Measurements from ENCODE around the gene ZCCHC4.
"Not testable (repeated sequence)": the region's sequence is repeated elsewhere in the genome, so short reads cannot be mapped to it uniquely, and the experiment has no call there.

Gene ZCCHC4

GRCh38 chr4:25358515-25359275 lies 46.1 kb downstream of the ZCCHC4 start:
- H3K9ac ChIP-seq (ENCODE audit: low read depth, low read length) = no peak overlapping the region
- no peaks in the 10 kb centered on the region for H3K9me3 ChIP-seq (replicated peaks; ENCODE audit: low read length)
- no peaks in the 10 kb centered on the region for H3K4me1 ChIP-seq (ENCODE audit: control insufficient read depth, insufficient read depth, low read length)
- no peak overlapping the region for H3K4me3 ChIP-seq (ENCODE audit: low read length)
- no peaks in the 10 kb centered on the region for H3K27me3 ChIP-seq (ENCODE audit: control insufficient read depth, insufficient read depth, low read length)
- H3K36me3 ChIP-seq (ENCODE audit: insufficient read depth, low read length) = no peaks in the 10 kb centered on the region
- no peak overlapping the region for H3K4me2 ChIP-seq (ENCODE audit: low read length)

GRCh38 chr4:25361253-25361652 lies 48.7 kb downstream of the ZCCHC4 start:
- Histone ChIP-seq H3K9ac (ENCODE audit: low read depth, low read length) (no peak overlapping the region), H3K27me3 (ENCODE audit: control insufficient read depth, insufficient read depth, low read length) (no peaks in the 10 kb centered on the region), H3K4me1 (ENCODE audit: control insufficient read depth, insufficient read depth, low read length) (no peaks in the 10 kb centered on the region), H3K4me3 (ENCODE audit: low read length) (no peak overlapping the region), H3K36me3 (ENCODE audit: insufficient read depth, low read length) (peaks cover 6% of the 10 kb centered on the region), H3K9me3 (replicated peaks; ENCODE audit: low read length) (no peaks in the 10 kb centered on the region), H3K4me2 (ENCODE audit: low read length) (no peak overlapping the region)

- Histone ChIP-seq H3K36me3 (ENCODE audit: insufficient read depth, low read length) (peaks cover 6% of the 10 kb centered on the region), H3K4me3 (ENCODE audit: low read length) (no peak overlapping the region), H3K27me3 (ENCODE audit: control insufficient read depth, insufficient read depth, low read length) (no peaks in the 10 kb centered on the region), H3K9me3 (replicated peaks; ENCODE audit: low read length) (no peaks in the 10 kb centered on the region), H3K4me2 (ENCODE audit: low read length) (no peak overlapping the region), H3K4me1 (ENCODE audit: control insufficient read depth, insufficient read depth, low read length) (no peaks in the 10 kb centered on the region), H3K9ac (ENCODE audit: low read depth, low read length) (no peak overlapping the region)
Measured at GRCh38 chr4:25367004-25367621, 54.5 kb downstream of the ZCCHC4 start.

- no peak overlapping the region for H3K4me3 ChIP-seq (ENCODE audit: low read length)
- no peaks in the 10 kb centered on the region for H3K9me3 ChIP-seq (replicated peaks; ENCODE audit: low read length)
- H3K4me1 ChIP-seq (ENCODE audit: control insufficient read depth, insufficient read depth, low read length) = no peaks in the 10 kb centered on the region
- H3K4me2 ChIP-seq (ENCODE audit: low read length) = no peak overlapping the region
- no peak overlapping the region for H3K9ac ChIP-seq (ENCODE audit: low read depth, low read length)
- H3K27me3 ChIP-seq (ENCODE audit: control insufficient read depth, insufficient read depth, low read length) = no peaks in the 10 kb centered on the region
- H3K36me3 ChIP-seq (ENCODE audit: insufficient read depth, low read length) = peaks cover 6% of the 10 kb centered on the region
Measured at GRCh38 chr4:25367877-25368276, 55.3 kb downstream of the ZCCHC4 start.

DNA sequence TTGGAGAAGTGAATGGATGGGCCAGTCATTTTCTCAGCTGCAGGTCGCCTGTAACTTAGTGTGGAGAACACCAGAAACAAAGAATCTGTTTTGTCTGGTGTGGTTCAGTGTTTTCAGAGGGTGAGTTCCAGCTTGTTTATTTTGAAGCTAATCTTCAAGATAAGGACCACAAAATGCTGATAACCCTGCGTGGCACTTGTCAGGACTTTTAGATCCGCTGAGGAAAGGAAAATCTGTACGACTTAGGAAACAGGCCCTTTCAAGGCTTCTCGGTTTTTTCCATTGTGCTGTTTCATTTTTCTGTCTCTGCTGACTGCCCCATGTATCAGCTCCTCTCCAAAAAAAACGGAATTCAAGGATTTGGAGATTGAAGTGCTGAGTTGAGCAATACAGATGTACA lies 55.7 kb downstream of the ZCCHC4 start:
- Histone ChIP-seq H3K36me3 (ENCODE audit: insufficient read depth, low read length) (peaks cover 6% of the 10 kb centered on the region), H3K9me3 (replicated peaks; ENCODE audit: low read length) (no peaks in the 10 kb centered on the region), H3K9ac (ENCODE audit: low read depth, low read length) (no peak overlapping the region), H3K27me3 (ENCODE audit: control insufficient read depth, insufficient read depth, low read length) (no peaks in the 10 kb centered on the region), H3K4me3 (ENCODE audit: low read length) (no peak overlapping the region), H3K4me1 (ENCODE audit: control insufficient read depth, insufficient read depth, low read length) (no peaks in the 10 kb centered on the region), H3K4me2 (ENCODE audit: low read length) (no peak overlapping the region)

DNA sequence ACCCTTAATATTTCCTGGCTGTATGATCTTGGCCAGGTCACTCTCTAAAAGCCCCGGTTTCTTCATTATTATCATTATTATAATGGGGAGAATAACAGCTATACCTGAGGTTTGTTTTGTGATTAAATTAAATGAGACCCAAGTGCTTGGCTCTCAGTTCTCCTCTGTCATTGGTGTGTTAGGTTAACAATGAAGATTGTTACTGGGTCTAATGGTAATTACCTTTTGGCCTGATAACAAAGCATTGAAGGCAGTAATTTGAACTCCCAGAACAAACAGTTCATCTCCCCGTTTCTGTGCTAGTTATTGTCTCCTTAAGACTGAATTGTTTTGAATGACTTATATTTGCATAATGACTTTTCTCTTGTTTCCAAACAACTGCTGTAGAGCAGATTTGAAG lies 57.7 kb downstream of the ZCCHC4 start:
- no peak overlapping the region for H3K4me3 ChIP-seq (ENCODE audit: low read length)

GRCh38 chr4:25372549-25372948 lies 60.0 kb downstream of the ZCCHC4 start:
- not testable (repeated sequence) for H3K4me1 ChIP-seq (ENCODE audit: control insufficient read depth, insufficient read depth, low read length); H3K4me3 ChIP-seq (ENCODE audit: low read length); H3K4me2 ChIP-seq (ENCODE audit: low read length); H3K36me3 ChIP-seq (ENCODE audit: insufficient read depth, low read length); H3K9ac ChIP-seq (ENCODE audit: low read depth, low read length); H3K27me3 ChIP-seq (ENCODE audit: control insufficient read depth, insufficient read depth, low read length); H3K9me3 ChIP-seq (replicated peaks; ENCODE audit: low read length)

More for the DNA sequence above, 57.7 kb downstream of the ZCCHC4 start:
- Histone ChIP-seq H3K9me3 (replicated peaks; ENCODE audit: low read length) (no peaks in the 10 kb centered on the region), H3K4me1 (ENCODE audit: control insufficient read depth, insufficient read depth, low read length) (no peaks in the 10 kb centered on the region), H3K9ac (ENCODE audit: low read depth, low read length) (no peak overlapping the region), H3K36me3 (ENCODE audit: insufficient read depth, low read length) (peaks cover 2% of the 10 kb centered on the region), H3K4me2 (ENCODE audit: low read length) (no peak overlapping the region), H3K27me3 (ENCODE audit: control insufficient read depth, insufficient read depth, low read length) (no peaks in the 10 kb centered on the region)

- H3K4me1 ChIP-seq (ENCODE audit: control insufficient read depth, insufficient read depth, low read length) = peaks cover 13% of the 10 kb centered on the region
- peak within 1 kb of the TSS; percentile 99 for H3K4me3 ChIP-seq (ENCODE audit: low read length)
- H3K36me3 ChIP-seq (ENCODE audit: insufficient read depth, low read length) = peaks cover 9% of the 10 kb centered on the region
- H3K4me2 ChIP-seq (ENCODE audit: low read length) = peak within 1 kb of the TSS; percentile 97
- H3K9me3 ChIP-seq (replicated peaks; ENCODE audit: low read length) = no peaks in the 10 kb centered on the region
- no peaks in the 10 kb centered on the region for H3K27me3 ChIP-seq (ENCODE audit: control insufficient read depth, insufficient read depth, low read length)
- peak within 1 kb of the TSS; percentile 91 for H3K9ac ChIP-seq (ENCODE audit: low read depth, low read length)
Measured at GRCh38 chr4:25376754-25377571, 64.4 kb downstream of the ZCCHC4 start, which contains the start of gene ANAPC4. Gene ANAPC4 (plus strand): TSS chr4:25377263. CDS start chr4:25377428, 165 bp downstream.

GRCh38 chr4:25377572-25378436 lies 65.2 kb downstream of the ZCCHC4 start:
- Histone ChIP-seq H3K4me1 (ENCODE audit: control insufficient read depth, insufficient read depth, low read length) (peaks cover 13% of the 10 kb centered on the region), H3K9me3 (replicated peaks; ENCODE audit: low read length) (no peaks in the 10 kb centered on the region), H3K9ac (ENCODE audit: low read depth, low read length) (peak overlapping the region; percentile 91), H3K4me2 (ENCODE audit: low read length) (peak overlapping the region; percentile 84), H3K36me3 (ENCODE audit: insufficient read depth, low read length) (peaks cover 9% of the 10 kb centered on the region), H3K4me3 (ENCODE audit: low read length) (peak overlapping the region; percentile 99), H3K27me3 (ENCODE audit: control insufficient read depth, insufficient read depth, low read length) (no peaks in the 10 kb centered on the region)

DNA sequence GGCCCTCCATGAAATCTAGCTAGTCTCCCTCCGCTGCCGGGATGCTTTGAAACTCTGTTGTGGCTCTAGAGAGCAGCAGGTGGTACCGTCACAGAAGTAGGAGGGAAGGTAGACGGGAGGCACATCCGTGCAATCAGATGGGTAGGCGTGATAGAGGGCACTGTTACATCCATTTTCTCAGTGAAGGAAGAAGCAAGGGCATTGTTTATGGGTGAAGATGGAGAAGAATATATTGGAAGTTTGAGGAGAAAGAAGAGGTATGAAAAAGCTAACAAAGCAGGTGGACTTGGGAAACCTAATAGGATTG lies 65.8 kb downstream of the ZCCHC4 start:
- H3K4me3 ChIP-seq (ENCODE audit: low read length) = peak overlapping the region; percentile 99
- no peaks in the 10 kb centered on the region for H3K9me3 ChIP-seq (replicated peaks; ENCODE audit: low read length)
- peaks cover 13% of the 10 kb centered on the region for H3K4me1 ChIP-seq (ENCODE audit: control insufficient read depth, insufficient read depth, low read length)
- H3K4me2 ChIP-seq (ENCODE audit: low read length) = peak overlapping the region; percentile 84
- H3K9ac ChIP-seq (ENCODE audit: low read depth, low read length) = peak overlapping the region; percentile 91
- H3K27me3 ChIP-seq (ENCODE audit: control insufficient read depth, insufficient read depth, low read length) = no peaks in the 10 kb centered on the region
- H3K36me3 ChIP-seq (ENCODE audit: insufficient read depth, low read length) = peaks cover 14% of the 10 kb centered on the region

DNA sequence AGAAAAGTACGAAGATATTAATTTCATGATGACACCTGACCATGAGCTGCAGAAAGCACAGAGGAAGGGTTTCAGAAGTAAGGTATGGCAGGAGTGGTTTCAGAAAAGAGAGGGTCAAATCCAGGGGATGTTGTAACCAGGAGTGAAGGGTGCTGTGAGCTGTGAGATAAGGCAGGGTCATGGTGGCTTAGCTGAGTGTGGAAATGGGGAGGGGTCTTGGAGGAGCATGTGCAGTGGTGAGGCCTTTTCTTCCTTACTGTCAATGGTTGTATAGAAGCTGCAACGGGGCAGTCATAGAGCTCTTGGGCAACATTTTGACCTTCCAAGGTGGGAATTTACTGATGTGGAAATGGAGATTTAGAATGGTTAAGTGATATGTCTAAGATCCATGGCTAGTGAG lies 67.0 kb downstream of the ZCCHC4 start:
- peaks cover 13% of the 10 kb centered on the region for H3K4me1 ChIP-seq (ENCODE audit: control insufficient read depth, insufficient read depth, low read length)
- no peaks in the 10 kb centered on the region for H3K9me3 ChIP-seq (replicated peaks; ENCODE audit: low read length)
- no peak overlapping the region for H3K4me3 ChIP-seq (ENCODE audit: low read length)
- peak overlapping the region; percentile 84 for H3K4me2 ChIP-seq (ENCODE audit: low read length)
- H3K27me3 ChIP-seq (ENCODE audit: control insufficient read depth, insufficient read depth, low read length) = no peaks in the 10 kb centered on the region
- H3K36me3 ChIP-seq (ENCODE audit: insufficient read depth, low read length) = peaks cover 26% of the 10 kb centered on the region
- no peak overlapping the region for H3K9ac ChIP-seq (ENCODE audit: low read depth, low read length)
